ENCODE measurements around the gene TMIE. TPM values are rescaled to one million over a fixed set of nuclear protein-coding genes. Genes with fewer than 3 reads are reported as not detected.

The TMIE gene
- polyA plus RNA-seq, 2 of the 4 experiments (the other 2 are of a cell fraction): 0.09 to 0.12 TPM

DNA sequence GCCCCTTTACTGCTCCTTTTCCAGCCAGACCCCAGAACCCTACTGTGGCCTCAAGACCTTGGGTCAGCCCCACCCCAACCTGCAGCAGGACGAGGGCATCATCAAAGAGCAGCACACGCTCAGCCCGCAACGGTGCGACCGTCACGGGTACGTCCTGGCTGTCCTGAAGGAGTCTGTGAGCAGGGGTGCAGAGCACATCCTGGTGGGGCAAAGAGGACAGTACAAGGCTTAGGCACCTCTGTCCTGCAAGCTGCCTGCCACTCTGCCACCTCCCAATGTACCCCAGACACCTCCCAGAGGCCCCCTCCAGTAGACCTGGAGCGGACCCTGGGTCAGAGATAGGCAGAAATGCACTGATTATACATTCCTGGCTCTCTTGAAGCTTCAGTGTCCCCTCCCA is 15.7 kb upstream of the TMIE start:
- Histone ChIP-seq H3K9me3 (no peaks in the 10 kb centered on the region), H3K27ac (no peak overlapping the region), H3K4me2 (no peak overlapping the region), H3K4me1 (peaks cover under 1% of the 10 kb centered on the region; the same call in 1 of the 3 replicates), H3K4me3 (no peak overlapping the region)
- ChIA-PET CTCF (no interaction called here), POLR2A (no interaction called here)
- FAIRE-seq (no peak), DNase-seq (ENCODE audit: low read depth in 1 of 2, low spot score in 1 of 2) (no peak), ATAC-seq (peak in 1 of 2 experiments; percentile 21; a peak in 1 of 6 replicates)
- TF ChIP-seq ZC3H11A (IDR thresholded peaks at IDR 0.05): no peak
- TF ChIP-seq KDM1A (IDR thresholded peaks at IDR 0.05; ENCODE audit: low read depth): no peak
- TF ChIP-seq CBX8 (IDR thresholded peaks at IDR 0.05): no peak
- 90% methylated on average over 2 of the region's 9 CpGs for WGBS (ENCODE audit: missing lambda C conversion rate)

DNA sequence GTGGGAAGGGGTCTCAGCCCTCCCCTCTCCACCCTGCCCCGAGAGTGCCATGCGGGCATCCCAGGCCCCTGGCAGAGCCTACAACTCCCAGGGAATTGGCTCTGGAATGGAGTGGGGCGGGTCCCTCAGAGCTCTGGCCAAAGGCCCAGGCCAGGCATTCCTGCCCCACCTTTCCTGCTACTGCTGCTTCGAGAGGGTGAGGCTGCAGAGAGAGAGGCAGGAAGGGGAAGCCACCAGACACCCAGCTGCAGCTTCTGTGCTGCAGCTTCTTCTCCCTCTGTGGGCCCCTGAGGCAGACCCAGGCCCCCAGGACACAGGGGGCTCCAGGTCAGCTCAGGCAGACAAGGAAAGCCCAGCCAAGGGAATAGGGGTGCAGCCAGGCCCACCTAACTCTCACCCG is 10.4 kb upstream of the TMIE start:
- ATAC-seq (peak in 1 of 2 experiments; percentile 13; a peak in 1 of 6 replicates), DNase-seq (ENCODE audit: low read depth in 1 of 2, low spot score in 1 of 2) (peak in 1 of 2 experiments; percentile 29), FAIRE-seq (no peak)
- TF ChIP-seq JUN (IDR thresholded peaks at IDR 0.05) (no peak), CHD2 (IDR thresholded peaks at IDR 0.05; ENCODE audit: low read length, partially characterized antibody) (no peak), TFCP2L1 (CRISPR knock-in tag; IDR thresholded peaks at IDR 0.05) (no peak), POLR2AphosphoS2 (conservative IDR thresholded peaks at IDR 0.05; ENCODE audit: low read length) (no peak), FOSB (CRISPR knock-in tag; IDR thresholded peaks at IDR 0.05) (no peak), SREBF2 (IDR thresholded peaks at IDR 0.05) (no peak), JUNB (IDR thresholded peaks at IDR 0.05) (no peak), FOXS1 (CRISPR knock-in tag; IDR thresholded peaks at IDR 0.05) (no peak), MAFK (IDR thresholded peaks at IDR 0.05; ENCODE audit: partially characterized antibody) (no peak), CBX8 (IDR thresholded peaks at IDR 0.05) (no peak), HOXA7 (CRISPR knock-in tag; IDR thresholded peaks at IDR 0.05) (no peak)
- TF ChIP-seq, protein P1, sequence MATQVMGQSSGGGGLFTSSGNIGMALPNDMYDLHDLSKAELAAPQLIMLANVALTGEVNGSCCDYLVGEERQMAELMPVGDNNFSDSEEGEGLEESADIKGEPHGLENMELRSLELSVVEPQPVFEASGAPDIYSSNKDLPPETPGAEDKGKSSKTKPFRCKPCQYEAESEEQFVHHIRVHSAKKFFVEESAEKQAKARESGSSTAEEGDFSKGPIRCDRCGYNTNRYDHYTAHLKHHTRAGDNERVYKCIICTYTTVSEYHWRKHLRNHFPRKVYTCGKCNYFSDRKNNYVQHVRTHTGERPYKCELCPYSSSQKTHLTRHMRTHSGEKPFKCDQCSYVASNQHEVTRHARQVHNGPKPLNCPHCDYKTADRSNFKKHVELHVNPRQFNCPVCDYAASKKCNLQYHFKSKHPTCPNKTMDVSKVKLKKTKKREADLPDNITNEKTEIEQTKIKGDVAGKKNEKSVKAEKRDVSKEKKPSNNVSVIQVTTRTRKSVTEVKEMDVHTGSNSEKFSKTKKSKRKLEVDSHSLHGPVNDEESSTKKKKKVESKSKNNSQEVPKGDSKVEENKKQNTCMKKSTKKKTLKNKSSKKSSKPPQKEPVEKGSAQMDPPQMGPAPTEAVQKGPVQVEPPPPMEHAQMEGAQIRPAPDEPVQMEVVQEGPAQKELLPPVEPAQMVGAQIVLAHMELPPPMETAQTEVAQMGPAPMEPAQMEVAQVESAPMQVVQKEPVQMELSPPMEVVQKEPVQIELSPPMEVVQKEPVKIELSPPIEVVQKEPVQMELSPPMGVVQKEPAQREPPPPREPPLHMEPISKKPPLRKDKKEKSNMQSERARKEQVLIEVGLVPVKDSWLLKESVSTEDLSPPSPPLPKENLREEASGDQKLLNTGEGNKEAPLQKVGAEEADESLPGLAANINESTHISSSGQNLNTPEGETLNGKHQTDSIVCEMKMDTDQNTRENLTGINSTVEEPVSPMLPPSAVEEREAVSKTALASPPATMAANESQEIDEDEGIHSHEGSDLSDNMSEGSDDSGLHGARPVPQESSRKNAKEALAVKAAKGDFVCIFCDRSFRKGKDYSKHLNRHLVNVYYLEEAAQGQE (IDR thresholded peaks at IDR 0.05): no peak
- TF ChIP-seq, protein P2, sequence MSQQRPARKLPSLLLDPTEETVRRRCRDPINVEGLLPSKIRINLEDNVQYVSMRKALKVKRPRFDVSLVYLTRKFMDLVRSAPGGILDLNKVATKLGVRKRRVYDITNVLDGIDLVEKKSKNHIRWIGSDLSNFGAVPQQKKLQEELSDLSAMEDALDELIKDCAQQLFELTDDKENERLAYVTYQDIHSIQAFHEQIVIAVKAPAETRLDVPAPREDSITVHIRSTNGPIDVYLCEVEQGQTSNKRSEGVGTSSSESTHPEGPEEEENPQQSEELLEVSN (IDR thresholded peaks at IDR 0.05; ENCODE audit: borderline replicate concordance, low read depth): no peak
- Histone ChIP-seq H3K4me1 (peaks cover 27% of the 10 kb centered on the region), H3K4me2 (peak overlapping the region; percentile 25; the same call in 1 of the 3 replicates), H3K27ac (no peak overlapping the region), H3K4me3 (no peak overlapping the region), H3K9me3 (no peaks in the 10 kb centered on the region)
- ChIA-PET CTCF (no interaction called here), POLR2A (no interaction called here)
- 40% methylated on average over 2 of the region's 5 CpGs for WGBS (ENCODE audit: missing lambda C conversion rate)

DNA sequence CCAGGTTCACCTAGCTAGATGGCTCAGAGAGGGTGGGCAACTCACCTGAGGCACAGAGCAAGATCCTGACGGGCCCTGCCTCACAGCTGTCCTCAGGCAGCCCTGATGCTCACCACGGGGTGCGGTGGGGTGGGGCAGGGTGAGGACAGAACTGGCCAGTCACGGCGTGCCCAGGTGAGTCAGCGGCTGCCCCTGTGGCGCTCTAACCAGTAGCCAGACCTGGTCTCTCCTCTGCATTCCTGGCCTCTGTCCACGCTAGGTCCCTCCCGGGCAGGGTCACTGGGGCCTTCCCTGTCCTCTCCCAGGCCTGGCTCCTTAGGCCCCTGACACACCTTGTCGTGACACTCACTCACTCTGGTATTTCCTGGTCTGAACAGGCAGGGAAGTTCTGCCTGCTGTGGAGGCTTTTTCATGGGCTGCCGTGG is 8.6 kb upstream of the TMIE start:
- peak overlapping the region; percentile 99 for H3K4me2 ChIP-seq
- ATAC-seq (peak; percentile 43 to 58), DNase-seq (ENCODE audit: low read depth in 1 of 2, low spot score in 1 of 2) (peak; percentile 36 to 67), FAIRE-seq (no peak)
- WGBS (ENCODE audit: missing lambda C conversion rate): 15% methylated on average over 8 of the region's 11 CpGs
- ChIA-PET CTCF (interaction anchor here (1.2 to 2.6 kb wide), 5 partner anchors 13 to 217 kb away, joined by 3 to 6 read pairs (median 4); no protein-coding TSS in a partner anchor), POLR2A (no interaction called here)
- peak overlapping the region; percentile 76 to 88 for H3K27ac ChIP-seq
- no peaks in the 10 kb centered on the region for H3K9me3 ChIP-seq
- peaks cover 27% of the 10 kb centered on the region for H3K4me1 ChIP-seq
- H3K4me3 ChIP-seq: peak overlapping the region; percentile 80
- TF ChIP-seq MAFK (IDR thresholded peaks at IDR 0.05; ENCODE audit: partially characterized antibody): peak; percentile 1
- TF ChIP-seq CEBPB (IDR thresholded peaks at IDR 0.05): no peak
- TF ChIP-seq, protein P3, sequence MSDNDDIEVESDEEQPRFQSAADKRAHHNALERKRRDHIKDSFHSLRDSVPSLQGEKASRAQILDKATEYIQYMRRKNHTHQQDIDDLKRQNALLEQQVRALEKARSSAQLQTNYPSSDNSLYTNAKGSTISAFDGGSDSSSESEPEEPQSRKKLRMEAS (IDR thresholded peaks at IDR 0.05): 0 out of 2 replicates have a peak, but pooled peaks have one; percentile 4
- TF ChIP-seq FOXS1 (CRISPR knock-in tag; IDR thresholded peaks at IDR 0.05): no peak
- TF ChIP-seq NFE2L2 (conservative IDR thresholded peaks at IDR 0.05; ENCODE audit: low read length): peak; percentile 34; the same call in 1 of the 2 replicates
- no peak for TF ChIP-seq FOSL2 (IDR thresholded peaks at IDR 0.05)
- TF ChIP-seq FOSL2 (CRISPR knock-in tag; IDR thresholded peaks at IDR 0.05): peak; percentile 55
